ENCODE measurements around the gene PXYLP1.
"Not testable (repeated sequence)": the region's sequence is repeated elsewhere in the genome, so short reads cannot be mapped to it uniquely, and the experiment has no call there.

The PXYLP1 gene

GRCh38 chr3:141193066-141193830, 38.4 kb upstream of the PXYLP1 start:
- Mint-ChIP-seq H3K36me3 (ENCODE audit: low read depth) (no peaks in the 10 kb centered on the region), H3K27me3 (ENCODE audit: low read depth) (no peaks in the 10 kb centered on the region), H3K9me3 (peaks cover 24% of the 10 kb centered on the region), H3K4me1 (no peaks in the 10 kb centered on the region), H3K4me3 (no peak overlapping the region), H3K27ac (no peak overlapping the region)
- TF ChIP-seq CTCF (IDR thresholded peaks at IDR 0.05; ENCODE audit: unreplicated experiment in 3 of 3) = no peak

GRCh38 chr3:141201122-141201521, 30.5 kb upstream of the PXYLP1 start:
- TF ChIP-seq CTCF (IDR thresholded peaks at IDR 0.05; ENCODE audit: unreplicated experiment in 3 of 3) = no peak
- H3K27me3 Mint-ChIP-seq (ENCODE audit: low read depth) = peaks cover 6% of the 10 kb centered on the region
- peaks cover 6% of the 10 kb centered on the region for H3K4me1 Mint-ChIP-seq
- H3K4me3 Mint-ChIP-seq = no peak overlapping the region
- H3K27ac Mint-ChIP-seq = no peak overlapping the region
- no peaks in the 10 kb centered on the region for H3K36me3 Mint-ChIP-seq (ENCODE audit: low read depth)
- H3K9me3 Mint-ChIP-seq = peaks cover 14% of the 10 kb centered on the region

- Mint-ChIP-seq H3K4me3 (no peak overlapping the region), H3K27ac (no peak overlapping the region), H3K4me1 (peaks cover 6% of the 10 kb centered on the region), H3K36me3 (ENCODE audit: low read depth) (no peaks in the 10 kb centered on the region), H3K9me3 (peaks cover 2% of the 10 kb centered on the region), H3K27me3 (ENCODE audit: low read depth) (peaks cover 6% of the 10 kb centered on the region)
- no peak for TF ChIP-seq CTCF (IDR thresholded peaks at IDR 0.05; ENCODE audit: unreplicated experiment in 3 of 3)
These were observed 28.9 kb upstream of the PXYLP1 start for GRCh38 chr3:141202682-141203081.

GRCh38 chr3:141203866-141204265, 27.8 kb upstream of the PXYLP1 start:
- H3K27me3 Mint-ChIP-seq (ENCODE audit: low read depth) = peaks cover 6% of the 10 kb centered on the region
- H3K27ac Mint-ChIP-seq = no peak overlapping the region
- peaks cover 6% of the 10 kb centered on the region for H3K4me1 Mint-ChIP-seq
- H3K9me3 Mint-ChIP-seq = no peaks in the 10 kb centered on the region
- no peak for TF ChIP-seq CTCF (IDR thresholded peaks at IDR 0.05; ENCODE audit: unreplicated experiment in 3 of 3)
- no peaks in the 10 kb centered on the region for H3K36me3 Mint-ChIP-seq (ENCODE audit: low read depth)
- H3K4me3 Mint-ChIP-seq = no peak overlapping the region

GRCh38 chr3:141204343-141204742, 27.3 kb upstream of the PXYLP1 start:
- Mint-ChIP-seq H3K4me1 (peaks cover 6% of the 10 kb centered on the region), H3K4me3 (no peak overlapping the region), H3K27ac (no peak overlapping the region), H3K27me3 (ENCODE audit: low read depth) (peaks cover 6% of the 10 kb centered on the region), H3K36me3 (ENCODE audit: low read depth) (no peaks in the 10 kb centered on the region), H3K9me3 (no peaks in the 10 kb centered on the region)
- TF ChIP-seq CTCF (IDR thresholded peaks at IDR 0.05; ENCODE audit: unreplicated experiment in 3 of 3) = no peak

GRCh38 chr3:141211306-141211705, 20.3 kb upstream of the PXYLP1 start:
- H3K27ac Mint-ChIP-seq; H3K27me3 Mint-ChIP-seq (ENCODE audit: low read depth); H3K4me3 Mint-ChIP-seq; H3K4me1 Mint-ChIP-seq; H3K36me3 Mint-ChIP-seq (ENCODE audit: low read depth); H3K9me3 Mint-ChIP-seq: not testable (repeated sequence)

Data from nephron (organoid).